Activated naive CD8-positive, alpha-beta T cell (primary cell): ENCODE results near the gene MCC.
A peak's percentile ranks its signal among the peaks of the same experiment; 100 is the strongest.

Experiments used
- H3K27ac Mint-ChIP-seq: one replicate; pipeline ENCODE4 v1.8.0; 2021; ENCODE audit warnings: mixed read lengths
- H3K27me3 Mint-ChIP-seq: one replicate; pipeline ENCODE4 v1.8.0; 2021; ENCODE audit warnings: mixed read lengths
- H3K36me3 Mint-ChIP-seq: one replicate; pipeline ENCODE4 v1.8.0; 2021; ENCODE audit warnings: mixed read lengths
- H3K4me1 Mint-ChIP-seq: one replicate; pipeline ENCODE4 v1.8.0; 2021; ENCODE audit warnings: low read depth, mixed read lengths
- H3K4me3 Mint-ChIP-seq: one replicate; pipeline ENCODE4 v1.8.0; 2021; ENCODE audit warnings: mild to moderate bottlenecking, mixed read lengths
- H3K9me3 Mint-ChIP-seq: one replicate; pipeline ENCODE4 v1.8.0; 2021; ENCODE audit warnings: low read depth, mixed read lengths

The MCC gene

GRCh38 chr5:113276493-113276892, 211.8 kb downstream of the MCC start:
- H3K36me3 Mint-ChIP-seq = no peaks in the 10 kb centered on the region

GRCh38 chr5:113276001-113276400, 212.3 kb downstream of the MCC start:
- Mint-ChIP-seq H3K4me3 (no peak overlapping the region), H3K27ac (no peak overlapping the region), H3K9me3 (no peaks in the 10 kb centered on the region), H3K4me1 (peaks cover 7% of the 10 kb centered on the region), H3K36me3 (no peaks in the 10 kb centered on the region), H3K27me3 (no peaks in the 10 kb centered on the region)

More at GRCh38 chr5:113276493-113276892, 211.8 kb downstream of the MCC start:
- Mint-ChIP-seq H3K4me3 (no peak overlapping the region), H3K4me1 (peaks cover 7% of the 10 kb centered on the region), H3K27ac (no peak overlapping the region), H3K27me3 (no peaks in the 10 kb centered on the region), H3K9me3 (no peaks in the 10 kb centered on the region)

DNA sequence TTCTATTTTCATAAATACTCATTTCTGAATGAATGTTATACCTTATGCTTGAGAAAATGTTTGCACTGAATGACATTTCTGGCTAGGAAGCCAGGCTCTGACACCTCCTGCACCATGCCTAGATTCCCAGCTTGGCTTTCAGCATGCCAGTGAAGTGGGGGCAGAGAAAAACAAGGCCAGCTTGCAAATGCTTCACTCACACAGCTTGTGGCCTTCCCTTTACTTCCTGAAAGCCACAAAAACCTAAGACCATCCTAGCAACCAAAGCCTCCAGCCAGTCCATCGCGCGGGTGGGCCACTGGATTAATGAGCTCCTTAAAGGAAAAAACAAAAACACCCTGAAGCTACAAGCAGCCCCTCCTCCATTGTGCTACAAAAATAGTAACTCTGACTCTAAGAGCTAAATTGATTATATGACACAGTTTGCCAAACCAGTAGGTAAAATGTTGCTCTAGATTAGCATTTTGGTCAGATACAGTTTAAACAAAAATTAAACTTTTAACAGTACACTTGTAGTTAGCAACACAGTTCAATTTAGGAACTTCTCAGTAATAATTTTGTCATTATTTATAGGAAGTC, 213.3 kb downstream of the MCC start:
- Mint-ChIP-seq H3K4me3 (no peak overlapping the region), H3K27me3 (no peaks in the 10 kb centered on the region), H3K36me3 (no peaks in the 10 kb centered on the region), H3K9me3 (no peaks in the 10 kb centered on the region), H3K27ac (no peak overlapping the region), H3K4me1 (peaks cover 7% of the 10 kb centered on the region)

GRCh38 chr5:113273948-113274347, 214.3 kb downstream of the MCC start:
- H3K27me3 Mint-ChIP-seq = no peaks in the 10 kb centered on the region
- H3K4me1 Mint-ChIP-seq = peaks cover 15% of the 10 kb centered on the region
- H3K27ac Mint-ChIP-seq = peak overlapping the region; percentile 55
- no peaks in the 10 kb centered on the region for H3K9me3 Mint-ChIP-seq
- no peak overlapping the region for H3K4me3 Mint-ChIP-seq
- H3K36me3 Mint-ChIP-seq = no peaks in the 10 kb centered on the region

DNA sequence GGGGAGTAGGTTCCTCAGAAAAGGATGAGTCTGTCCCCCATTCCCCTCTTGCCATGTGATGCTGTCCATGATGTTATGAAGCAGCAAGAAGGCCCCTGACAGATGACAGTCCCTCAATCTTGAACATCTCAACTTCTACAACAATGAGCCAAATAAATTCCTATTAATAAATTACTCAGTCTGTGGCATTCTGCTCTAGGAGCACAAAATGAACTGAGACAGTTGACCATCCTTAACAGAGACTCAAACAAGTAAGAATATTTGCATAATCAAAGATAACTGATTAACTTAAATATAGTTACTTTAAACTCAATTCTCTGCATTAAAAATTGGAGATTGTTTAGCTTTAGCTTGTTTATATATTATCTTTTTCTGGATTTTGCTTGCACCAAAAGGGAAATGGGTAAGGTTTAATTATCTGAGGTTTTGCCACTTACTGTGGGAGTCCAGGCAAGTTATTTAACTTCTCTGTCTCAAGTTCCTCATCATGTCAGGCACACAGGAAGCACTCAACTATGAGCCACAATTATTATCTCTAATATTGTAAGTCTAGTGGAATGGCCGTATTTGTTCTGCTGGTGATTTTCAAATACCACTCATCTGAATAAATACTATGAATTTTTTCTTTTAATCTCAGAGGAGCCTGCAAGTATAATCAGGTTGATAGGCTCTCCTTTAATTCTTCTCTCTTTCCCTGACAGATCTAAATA, 216.4 kb downstream of the MCC start:
- no peak overlapping the region for H3K4me3 Mint-ChIP-seq
- no peak overlapping the region for H3K27ac Mint-ChIP-seq
- no peaks in the 10 kb centered on the region for H3K36me3 Mint-ChIP-seq
- H3K27me3 Mint-ChIP-seq = no peaks in the 10 kb centered on the region
- peaks cover 17% of the 10 kb centered on the region for H3K4me1 Mint-ChIP-seq
- no peaks in the 10 kb centered on the region for H3K9me3 Mint-ChIP-seq

- no peaks in the 10 kb centered on the region for H3K27me3 Mint-ChIP-seq
- no peak overlapping the region for H3K4me3 Mint-ChIP-seq
- H3K27ac Mint-ChIP-seq = no peak overlapping the region
- H3K9me3 Mint-ChIP-seq = no peaks in the 10 kb centered on the region
- H3K36me3 Mint-ChIP-seq = no peaks in the 10 kb centered on the region
- H3K4me1 Mint-ChIP-seq = peaks cover 17% of the 10 kb centered on the region
Measured at GRCh38 chr5:113271015-113271414, 217.2 kb downstream of the MCC start.

GRCh38 chr5:113270086-113270485, 218.2 kb downstream of the MCC start:
- Mint-ChIP-seq H3K27me3 (no peaks in the 10 kb centered on the region), H3K4me1 (peaks cover 17% of the 10 kb centered on the region), H3K36me3 (no peaks in the 10 kb centered on the region), H3K4me3 (no peak overlapping the region), H3K9me3 (no peaks in the 10 kb centered on the region), H3K27ac (no peak overlapping the region)

GRCh38 chr5:113269023-113269997, 218.9 kb downstream of the MCC start:
- peaks cover 15% of the 10 kb centered on the region for H3K4me1 Mint-ChIP-seq
- H3K9me3 Mint-ChIP-seq = no peaks in the 10 kb centered on the region
- H3K27me3 Mint-ChIP-seq = no peaks in the 10 kb centered on the region
- H3K36me3 Mint-ChIP-seq = no peaks in the 10 kb centered on the region
- H3K4me3 Mint-ChIP-seq = no peak overlapping the region
- H3K27ac Mint-ChIP-seq = no peak overlapping the region

GRCh38 chr5:113268232-113268631, 220.0 kb downstream of the MCC start:
- H3K27me3 Mint-ChIP-seq = no peaks in the 10 kb centered on the region
- H3K27ac Mint-ChIP-seq = no peak overlapping the region
- no peaks in the 10 kb centered on the region for H3K9me3 Mint-ChIP-seq
- peaks cover 10% of the 10 kb centered on the region for H3K4me1 Mint-ChIP-seq
- no peaks in the 10 kb centered on the region for H3K36me3 Mint-ChIP-seq
- H3K4me3 Mint-ChIP-seq = no peak overlapping the region

DNA sequence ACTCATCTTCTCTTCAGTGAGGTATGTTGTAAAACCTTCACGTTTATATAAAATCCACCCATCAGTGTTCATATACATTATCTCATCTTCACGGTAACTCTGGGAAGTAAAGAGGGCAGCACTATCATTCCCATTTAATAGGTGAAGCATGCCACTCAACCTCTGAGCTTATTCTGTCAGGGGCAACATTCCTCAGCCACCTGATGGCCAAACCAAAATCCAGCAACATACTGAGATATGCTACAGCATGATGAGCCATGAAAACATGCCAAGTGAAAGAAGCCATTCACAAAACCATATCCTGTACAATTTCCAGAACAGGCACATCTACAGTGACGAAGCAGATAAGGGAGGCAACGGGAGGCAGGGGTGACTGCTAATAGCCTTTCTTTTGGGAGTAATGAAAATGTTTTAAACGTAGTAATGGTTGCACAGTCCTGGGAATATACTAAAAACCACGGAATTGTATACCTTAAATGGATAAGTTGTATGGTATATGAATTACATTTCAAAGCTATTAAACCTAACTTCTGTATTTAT, 220.8 kb downstream of the MCC start:
- no peaks in the 10 kb centered on the region for H3K9me3 Mint-ChIP-seq
- H3K4me1 Mint-ChIP-seq = peaks cover 10% of the 10 kb centered on the region
- no peaks in the 10 kb centered on the region for H3K27me3 Mint-ChIP-seq
- H3K36me3 Mint-ChIP-seq = no peaks in the 10 kb centered on the region
- no peak overlapping the region for H3K27ac Mint-ChIP-seq
- H3K4me3 Mint-ChIP-seq = no peak overlapping the region

- no peak overlapping the region for H3K27ac Mint-ChIP-seq
- no peaks in the 10 kb centered on the region for H3K9me3 Mint-ChIP-seq
- H3K4me3 Mint-ChIP-seq = no peak overlapping the region
- H3K4me1 Mint-ChIP-seq = peaks cover 10% of the 10 kb centered on the region
- no peaks in the 10 kb centered on the region for H3K36me3 Mint-ChIP-seq
- H3K27me3 Mint-ChIP-seq = no peaks in the 10 kb centered on the region
Measured at GRCh38 chr5:113266913-113267227, 221.4 kb downstream of the MCC start.

GRCh38 chr5:113266227-113266912, 221.9 kb downstream of the MCC start:
- Mint-ChIP-seq H3K27ac (no peak overlapping the region), H3K36me3 (no peaks in the 10 kb centered on the region), H3K4me1 (peaks cover 10% of the 10 kb centered on the region), H3K9me3 (no peaks in the 10 kb centered on the region), H3K27me3 (no peaks in the 10 kb centered on the region), H3K4me3 (no peak overlapping the region)

- H3K36me3 Mint-ChIP-seq = no peaks in the 10 kb centered on the region
- peaks cover 10% of the 10 kb centered on the region for H3K4me1 Mint-ChIP-seq
- H3K4me3 Mint-ChIP-seq = no peak overlapping the region
- H3K27ac Mint-ChIP-seq = no peak overlapping the region
- no peaks in the 10 kb centered on the region for H3K27me3 Mint-ChIP-seq
- H3K9me3 Mint-ChIP-seq = no peaks in the 10 kb centered on the region
Measured at GRCh38 chr5:113265190-113265589, 223.1 kb downstream of the MCC start.

DNA sequence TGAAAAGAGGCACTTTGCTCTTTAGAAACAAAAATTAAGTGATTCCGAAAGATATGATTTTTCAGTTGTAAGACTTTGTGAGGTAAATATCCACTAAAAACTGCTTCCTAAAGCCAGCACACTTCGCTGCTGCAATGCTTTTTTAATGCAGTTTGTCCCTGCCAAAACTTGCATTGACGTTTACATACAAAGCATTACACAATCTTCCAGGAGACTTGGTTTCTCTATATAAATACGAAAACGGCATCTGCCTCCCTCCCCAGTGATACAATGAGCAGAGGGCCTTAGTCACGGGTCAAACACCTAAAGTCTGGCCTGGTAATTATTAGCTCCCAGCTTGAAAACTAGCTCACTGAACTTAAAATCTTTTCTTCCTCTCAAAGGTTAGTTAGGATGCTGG, 224.2 kb downstream of the MCC start:
- H3K9me3 Mint-ChIP-seq = no peaks in the 10 kb centered on the region
- no peak overlapping the region for H3K27ac Mint-ChIP-seq
- no peaks in the 10 kb centered on the region for H3K27me3 Mint-ChIP-seq

More for the DNA sequence above, 224.2 kb downstream of the MCC start:
- peaks cover 2% of the 10 kb centered on the region for H3K4me1 Mint-ChIP-seq
- no peak overlapping the region for H3K4me3 Mint-ChIP-seq
- H3K36me3 Mint-ChIP-seq = no peaks in the 10 kb centered on the region
